Mesenchymal stem cell (in vitro differentiated cells and primary cell): ENCODE results near the gene LARGE1.

Experiments used
- DNase-seq: peaks from one replicate; pipeline ENCODE4 v3.0.0-alpha.2; 2013
- H2AFZ ChIP-seq: one replicate; pipeline ENCODE4 v1.6.1; 2013; ENCODE audit warnings: low read depth, mild to moderate bottlenecking, control low read depth, inconsistent platforms, low read length, moderate library complexity
- H2AK5ac ChIP-seq: 2 replicates; pipeline ENCODE4 v1.6.1; 2013; ENCODE audit warnings: low read length, moderate library complexity, mild to moderate bottlenecking, inconsistent platforms; ENCODE audit not compliant: severe bottlenecking
- H2BK120ac ChIP-seq: one replicate; pipeline ENCODE4 v1.6.1; 2013; ENCODE audit warnings: low read depth, mild to moderate bottlenecking, inconsistent platforms, low read length, moderate library complexity
- H2BK12ac ChIP-seq, 2 experiments: one replicate each; pipeline ENCODE4 v1.6.1; 2013; ENCODE audit warnings: inconsistent platforms in 2 of 2, low read length in 2 of 2, mild to moderate bottlenecking in 2 of 2, moderate library complexity in 2 of 2, control low read depth in 1 of 2
- H2BK15ac ChIP-seq: one replicate; pipeline ENCODE4 v1.6.1; 2013; ENCODE audit warnings: mild to moderate bottlenecking, low read depth, inconsistent platforms; ENCODE audit not compliant: poor library complexity, severe bottlenecking
- H2BK5ac ChIP-seq: 2 replicates; pipeline ENCODE4 v1.6.1; 2013; ENCODE audit warnings: low read depth, mild to moderate bottlenecking, low read length, control low read depth, inconsistent platforms; ENCODE audit not compliant: poor library complexity, severe bottlenecking
- H3K14ac ChIP-seq, 2 experiments: one replicate each; pipeline ENCODE4 v1.6.1; 2013; ENCODE audit warnings: inconsistent platforms in 2 of 2, low read length in 2 of 2, control low read depth in 1 of 2, mild to moderate bottlenecking in 1 of 2, moderate library complexity in 1 of 2
- H3K18ac ChIP-seq, 2 experiments: one replicate each; pipeline ENCODE4 v1.6.1; 2013; ENCODE audit warnings: inconsistent platforms in 2 of 2, low read length in 2 of 2, control low read depth in 1 of 2, low read depth in 1 of 2, mild to moderate bottlenecking in 1 of 2
- H3K23ac ChIP-seq, 2 experiments: one replicate each; pipeline ENCODE4 v1.6.1; 2013; ENCODE audit warnings: inconsistent platforms in 2 of 2, low read length in 2 of 2, mild to moderate bottlenecking in 2 of 2, moderate library complexity in 2 of 2, control low read depth in 1 of 2
- H3K27ac ChIP-seq: 2 replicates; pipeline ENCODE4 v1.5.1; 2013; ENCODE audit warnings: mild to moderate bottlenecking, moderate library complexity, low read length, control low read depth, inconsistent platforms; ENCODE audit not compliant: poor library complexity, severe bottlenecking
- H3K27me3 ChIP-seq, 2 experiments: 2 replicates each; pipeline versions ENCODE4 v1.6.1 to v1.7.0; 2013; ENCODE audit warnings: low read length in 2 of 2, mild to moderate bottlenecking in 2 of 2, moderate library complexity in 2 of 2, control low read depth in 1 of 2, inconsistent platforms in 1 of 2; ENCODE audit not compliant: control insufficient read depth in 1 of 2, insufficient read depth in 1 of 2
- H3K36me3 ChIP-seq, 2 experiments: 2 replicates each; pipeline versions ENCODE4 v1.6.1 to v1.7.0; 2013; ENCODE audit warnings: low read length in 2 of 2, control low read depth in 1 of 2, inconsistent platforms in 1 of 2, low read depth in 1 of 2, mild to moderate bottlenecking in 1 of 2; ENCODE audit not compliant: insufficient read depth in 2 of 2, control insufficient read depth in 1 of 2
- H3K4ac ChIP-seq, 2 experiments: one replicate each; pipeline ENCODE4 v1.6.1; 2013; ENCODE audit warnings: inconsistent platforms in 2 of 2, low read length in 2 of 2, mild to moderate bottlenecking in 2 of 2, moderate library complexity in 2 of 2, control low read depth in 1 of 2, low read depth in 1 of 2
- H3K4me1 ChIP-seq: 2 replicates; pipeline ENCODE4 v1.6.1; 2013; ENCODE audit warnings: low read depth, low read length, control low read depth; ENCODE audit not compliant: control insufficient read depth, insufficient read depth
- H3K4me2 ChIP-seq: 2 replicates; pipeline ENCODE4 v1.6.1; 2013; ENCODE audit warnings: low read length, mild to moderate bottlenecking, inconsistent platforms; ENCODE audit not compliant: poor library complexity, severe bottlenecking
- H3K4me3 ChIP-seq, 2 experiments: 2 replicates each; pipeline versions ENCODE4 v1.5.1 to v1.7.0; 2013; ENCODE audit warnings: low read length in 2 of 2, mild to moderate bottlenecking in 2 of 2, control low read depth in 1 of 2, low read depth in 1 of 2; ENCODE audit not compliant: insufficient read depth in 1 of 2
- H3K79me1 ChIP-seq: replicated peaks from 2 replicates; pipeline ENCODE4 v1.6.1; 2013; ENCODE audit warnings: mild to moderate bottlenecking, control low read depth, low read length, inconsistent platforms; ENCODE audit not compliant: poor library complexity, severe bottlenecking
- H3K9ac ChIP-seq: 2 replicates; pipeline ENCODE4 v1.7.0; 2013; ENCODE audit warnings: mild to moderate bottlenecking, low read length, moderate library complexity
- H3K9me3 ChIP-seq: 2 replicates; pipeline ENCODE4 v1.7.0; 2013; ENCODE audit warnings: mild to moderate bottlenecking, low read length; ENCODE audit not compliant: control insufficient read depth
- H4K8ac ChIP-seq: one replicate; pipeline ENCODE4 v1.6.1; 2013; ENCODE audit warnings: inconsistent platforms, mild to moderate bottlenecking, low read length, moderate library complexity
- H4K91ac ChIP-seq: one replicate; pipeline ENCODE4 v1.6.1; 2013; ENCODE audit warnings: mild to moderate bottlenecking, low read length, inconsistent platforms
- WGBS: methylation state at CpG from one replicate; pipeline ENCODE4 v1.1.7; 2013; ENCODE audit warnings: mixed read lengths; 5-methylcytosine and 5-hydroxymethylcytosine counted together

Gene LARGE1

DNA sequence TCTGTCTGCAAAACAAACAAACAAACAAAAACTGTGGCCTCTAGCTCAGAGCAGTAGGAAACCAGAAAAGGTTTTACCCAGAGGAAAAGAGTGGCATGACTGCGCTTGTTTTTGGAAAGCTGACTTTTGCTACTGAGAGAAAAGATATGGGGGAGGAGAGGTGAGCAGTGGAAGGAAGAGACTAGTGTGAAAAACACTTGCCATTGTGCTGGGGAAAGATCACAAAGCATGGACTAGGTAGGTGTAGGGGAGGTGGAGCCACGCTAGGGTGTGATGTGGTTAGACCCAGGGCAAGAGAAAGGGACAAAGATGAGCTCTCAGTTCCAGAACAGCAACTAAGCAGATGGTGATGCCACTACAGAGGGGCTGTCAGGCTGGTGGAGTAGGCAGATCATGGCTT is 319.2 kb downstream of the LARGE1 start:
- Histone ChIP-seq H3K4ac (no peak overlapping the region), H4K91ac (no peak overlapping the region), H3K27me3 (no peaks in the 10 kb centered on the region), H2AK5ac (no peak overlapping the region), H3K9ac (no peak overlapping the region), H3K4me1 (peaks cover 1% of the 10 kb centered on the region), H2BK120ac (no peak overlapping the region), H3K23ac (no peak overlapping the region), H2AFZ (no peak overlapping the region), H4K8ac (no peak overlapping the region), H2BK15ac (no peak overlapping the region), H3K79me1 (no peaks in the 10 kb centered on the region), H2BK12ac (no peak overlapping the region), H3K4me3 (no peak overlapping the region), H3K9me3 (no peaks in the 10 kb centered on the region), H3K27ac (no peak overlapping the region), H3K4me2 (no peak overlapping the region), H2BK5ac (no peak overlapping the region), H3K18ac (no peak overlapping the region), H3K36me3 (peaks cover 0 to 32% of the 10 kb centered on the region in 2 experiments), H3K14ac (no peak overlapping the region)
- 91% methylated on average over 2 of the region's 2 CpGs for WGBS
- no peak for DNase-seq

DNA sequence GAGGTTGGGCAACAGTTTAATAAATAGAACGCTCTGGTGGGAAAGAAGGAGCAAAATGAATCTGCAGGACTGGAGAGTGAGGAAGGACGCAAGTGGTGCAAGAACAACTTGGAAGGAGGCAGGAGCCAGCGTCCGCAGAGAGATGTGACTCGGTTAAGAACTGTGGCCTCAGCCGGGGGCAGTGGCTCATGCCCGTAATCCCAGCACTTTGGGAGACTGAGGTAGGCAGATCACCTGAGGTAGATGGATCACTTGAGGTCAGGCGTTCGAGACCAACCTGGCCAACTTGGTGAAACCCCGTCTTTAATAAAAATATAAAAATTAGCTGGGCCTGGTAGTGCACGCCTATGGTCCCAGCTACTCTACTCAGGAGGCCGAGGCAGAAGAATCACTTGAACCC is 319.7 kb downstream of the LARGE1 start:
- Histone ChIP-seq H3K79me1 (no peaks in the 10 kb centered on the region), H3K4me3 (no peak overlapping the region), H3K36me3 (peaks cover 0 to 33% of the 10 kb centered on the region in 2 experiments), H3K4me1 (peaks cover 1% of the 10 kb centered on the region), H4K8ac (no peak overlapping the region), H2BK5ac (no peak overlapping the region), H3K27ac (no peak overlapping the region), H3K14ac (no peak overlapping the region), H2BK15ac (no peak overlapping the region), H3K9ac (no peak overlapping the region), H3K18ac (no peak overlapping the region), H2AK5ac (no peak overlapping the region), H2BK12ac (no peak overlapping the region), H2AFZ (no peak overlapping the region), H3K27me3 (no peaks in the 10 kb centered on the region), H4K91ac (no peak overlapping the region), H3K4me2 (no peak overlapping the region), H3K4ac (no peak overlapping the region), H2BK120ac (no peak overlapping the region), H3K9me3 (no peaks in the 10 kb centered on the region), H3K23ac (no peak overlapping the region)
- WGBS: 96% methylated on average over 12 of the region's 12 CpGs
- DNase-seq: no peak

DNA sequence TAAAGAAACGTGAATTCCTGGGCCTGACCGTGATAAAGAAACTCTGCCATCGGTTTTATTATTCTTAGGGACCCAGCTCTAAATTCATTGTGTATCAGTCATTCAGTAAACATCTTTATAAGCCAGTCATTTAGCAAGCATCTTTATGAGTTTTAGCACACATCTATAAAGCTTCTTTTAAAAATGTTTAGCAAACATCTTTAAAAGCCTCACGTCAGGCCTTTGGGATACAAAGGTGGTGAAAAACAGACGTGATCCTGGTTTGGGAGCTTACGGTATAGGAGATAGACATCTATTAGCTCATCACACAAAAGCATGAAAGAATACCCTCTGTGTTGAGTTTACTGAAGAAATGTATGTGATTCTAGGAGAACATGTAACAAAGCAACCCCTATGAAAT is 320.2 kb downstream of the LARGE1 start:
- 89% methylated on average over 3 of the region's 6 CpGs for WGBS

DNA sequence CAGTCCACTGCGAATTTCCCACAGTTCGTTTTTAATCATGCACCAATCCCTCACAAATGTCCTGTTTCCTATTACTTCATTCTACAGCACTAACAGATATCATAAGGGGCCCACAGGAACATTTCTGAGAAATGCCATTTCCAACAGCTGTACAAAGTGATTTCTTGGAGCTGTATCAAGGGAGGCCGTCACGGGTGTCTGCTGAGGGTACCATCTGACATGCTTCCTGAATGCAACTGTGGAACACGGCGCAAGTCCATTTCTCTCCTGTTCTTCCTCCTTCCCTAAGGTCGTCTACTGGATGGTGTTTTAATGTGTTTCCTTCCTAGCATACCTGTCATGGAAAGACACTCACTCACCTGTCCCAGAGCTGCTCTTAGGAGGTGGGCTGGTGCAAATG is 320.7 kb downstream of the LARGE1 start:
- H3K9me3 ChIP-seq: no peaks in the 10 kb centered on the region
- no peak overlapping the region for H2BK15ac ChIP-seq
- no peak overlapping the region for H3K9ac ChIP-seq
- H3K36me3 ChIP-seq: peaks cover 0 to 38% of the 10 kb centered on the region in 2 experiments
- no peak for DNase-seq
- H3K27me3 ChIP-seq: no peaks in the 10 kb centered on the region
- H2BK5ac ChIP-seq: no peak overlapping the region
- no peak overlapping the region for H4K91ac ChIP-seq
- H2BK120ac ChIP-seq: no peak overlapping the region
- H3K4me2 ChIP-seq: no peak overlapping the region
- no peak overlapping the region for H3K18ac ChIP-seq
- H3K4me3 ChIP-seq: no peak overlapping the region
- WGBS: 90% methylated on average over 6 of the region's 7 CpGs
- no peaks in the 10 kb centered on the region for H3K79me1 ChIP-seq
- no peak overlapping the region for H3K23ac ChIP-seq
- H2BK12ac ChIP-seq: no peak overlapping the region
- H2AK5ac ChIP-seq: no peak overlapping the region
- H4K8ac ChIP-seq: no peak overlapping the region
- H2AFZ ChIP-seq: no peak overlapping the region
- no peak overlapping the region for H3K4ac ChIP-seq
- no peak overlapping the region for H3K27ac ChIP-seq
- no peak overlapping the region for H3K14ac ChIP-seq
- H3K4me1 ChIP-seq: peaks cover 1% of the 10 kb centered on the region

More for the DNA sequence above, 320.2 kb downstream of the LARGE1 start:
- Histone ChIP-seq H4K8ac (no peak overlapping the region), H3K4me3 (no peak overlapping the region), H3K14ac (no peak overlapping the region), H3K23ac (no peak overlapping the region), H4K91ac (no peak overlapping the region), H2AK5ac (no peak overlapping the region), H2BK15ac (no peak overlapping the region), H2BK120ac (no peak overlapping the region), H3K36me3 (peaks cover 0 to 38% of the 10 kb centered on the region in 2 experiments), H3K9ac (no peak overlapping the region), H2AFZ (no peak overlapping the region), H3K4me2 (no peak overlapping the region), H3K27me3 (no peaks in the 10 kb centered on the region), H3K79me1 (no peaks in the 10 kb centered on the region), H3K4ac (no peak overlapping the region), H3K9me3 (no peaks in the 10 kb centered on the region), H3K18ac (no peak overlapping the region), H3K4me1 (peaks cover 1% of the 10 kb centered on the region), H3K27ac (no peak overlapping the region), H2BK12ac (no peak overlapping the region), H2BK5ac (no peak overlapping the region)
- no peak for DNase-seq
